Measurements from ENCODE around the gene LCLAT1.

DNA sequence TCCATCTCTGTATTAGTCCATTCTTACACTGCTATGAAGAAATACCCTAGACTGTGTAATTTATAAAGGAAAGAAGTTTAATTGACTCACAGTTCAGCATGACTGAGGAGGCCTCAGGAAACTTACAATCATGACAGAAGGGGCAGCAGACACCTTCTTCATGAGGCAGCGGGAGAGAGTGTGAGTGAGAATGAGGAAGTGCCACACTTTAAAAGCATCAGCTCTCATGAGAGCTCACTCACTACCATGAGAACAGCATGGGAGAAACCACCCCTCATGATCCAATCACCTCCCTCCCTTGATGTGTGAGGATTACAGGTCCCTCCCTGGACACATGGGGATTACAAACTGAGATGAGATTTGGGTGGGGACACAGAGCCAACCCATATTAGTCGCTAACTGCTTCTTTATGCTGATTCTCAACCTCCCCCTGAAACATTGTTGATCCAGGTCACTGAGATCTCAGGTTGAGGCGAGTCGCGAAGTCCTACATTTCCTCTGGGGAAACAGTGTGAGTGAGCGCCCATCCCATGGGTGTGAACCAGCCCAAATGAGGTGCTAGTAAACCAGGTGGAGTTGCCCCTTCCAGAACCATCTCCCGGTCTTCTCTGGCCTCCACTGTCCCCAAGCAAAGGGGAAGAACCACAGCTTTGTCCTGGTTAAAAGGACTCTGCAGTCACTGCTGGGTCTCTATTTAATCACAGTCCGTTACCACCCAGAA lies 236.3 kb downstream of the LCLAT1 start:
- TF ChIP-seq CHD1 (IDR thresholded peaks at IDR 0.05; ENCODE audit: low read depth, low read length) (no peak), RAD21 (IDR thresholded peaks at IDR 0.05; ENCODE audit: low read length) (no peak), POLR2A (IDR thresholded peaks at IDR 0.05; ENCODE audit: low read depth, low read length) (no peak), CEBPB (IDR thresholded peaks at IDR 0.05; ENCODE audit: low read depth, low read length) (no peak)
- TF ChIP-seq, protein P1, sequence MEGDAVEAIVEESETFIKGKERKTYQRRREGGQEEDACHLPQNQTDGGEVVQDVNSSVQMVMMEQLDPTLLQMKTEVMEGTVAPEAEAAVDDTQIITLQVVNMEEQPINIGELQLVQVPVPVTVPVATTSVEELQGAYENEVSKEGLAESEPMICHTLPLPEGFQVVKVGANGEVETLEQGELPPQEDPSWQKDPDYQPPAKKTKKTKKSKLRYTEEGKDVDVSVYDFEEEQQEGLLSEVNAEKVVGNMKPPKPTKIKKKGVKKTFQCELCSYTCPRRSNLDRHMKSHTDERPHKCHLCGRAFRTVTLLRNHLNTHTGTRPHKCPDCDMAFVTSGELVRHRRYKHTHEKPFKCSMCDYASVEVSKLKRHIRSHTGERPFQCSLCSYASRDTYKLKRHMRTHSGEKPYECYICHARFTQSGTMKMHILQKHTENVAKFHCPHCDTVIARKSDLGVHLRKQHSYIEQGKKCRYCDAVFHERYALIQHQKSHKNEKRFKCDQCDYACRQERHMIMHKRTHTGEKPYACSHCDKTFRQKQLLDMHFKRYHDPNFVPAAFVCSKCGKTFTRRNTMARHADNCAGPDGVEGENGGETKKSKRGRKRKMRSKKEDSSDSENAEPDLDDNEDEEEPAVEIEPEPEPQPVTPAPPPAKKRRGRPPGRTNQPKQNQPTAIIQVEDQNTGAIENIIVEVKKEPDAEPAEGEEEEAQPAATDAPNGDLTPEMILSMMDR (conservative IDR thresholded peaks at IDR 0.05; ENCODE audit: low read depth, low read length) = no peak
- TF ChIP-seq, protein P2, sequence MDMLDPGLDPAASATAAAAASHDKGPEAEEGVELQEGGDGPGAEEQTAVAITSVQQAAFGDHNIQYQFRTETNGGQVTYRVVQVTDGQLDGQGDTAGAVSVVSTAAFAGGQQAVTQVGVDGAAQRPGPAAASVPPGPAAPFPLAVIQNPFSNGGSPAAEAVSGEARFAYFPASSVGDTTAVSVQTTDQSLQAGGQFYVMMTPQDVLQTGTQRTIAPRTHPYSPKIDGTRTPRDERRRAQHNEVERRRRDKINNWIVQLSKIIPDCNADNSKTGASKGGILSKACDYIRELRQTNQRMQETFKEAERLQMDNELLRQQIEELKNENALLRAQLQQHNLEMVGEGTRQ (IDR thresholded peaks at IDR 0.05; ENCODE audit: low read depth, low read length) = no peak
